ENCODE data around the gene MRPL36.

DNA sequence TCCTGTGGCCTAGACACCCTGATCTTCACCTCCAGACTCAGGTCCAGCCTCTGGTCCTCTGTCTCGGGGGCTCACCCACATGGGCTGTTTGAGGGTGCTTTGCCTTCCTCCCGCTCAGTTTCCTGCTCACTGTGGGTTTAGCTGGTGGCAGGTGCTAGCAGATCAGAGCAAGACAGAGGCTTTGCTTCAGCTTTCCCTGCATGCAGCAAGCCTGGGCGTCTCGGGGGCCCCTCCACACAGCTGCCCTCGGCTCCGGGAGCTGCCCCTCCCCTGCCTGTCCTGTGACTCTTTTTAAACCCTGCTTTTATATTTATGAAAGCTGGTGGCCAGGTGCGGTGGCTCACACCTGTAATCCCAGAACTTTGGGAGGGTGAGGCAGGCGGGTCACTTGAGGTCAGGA lies 14.6 kb downstream of the MRPL36 start:
- TF ChIP-seq, protein P1, sequence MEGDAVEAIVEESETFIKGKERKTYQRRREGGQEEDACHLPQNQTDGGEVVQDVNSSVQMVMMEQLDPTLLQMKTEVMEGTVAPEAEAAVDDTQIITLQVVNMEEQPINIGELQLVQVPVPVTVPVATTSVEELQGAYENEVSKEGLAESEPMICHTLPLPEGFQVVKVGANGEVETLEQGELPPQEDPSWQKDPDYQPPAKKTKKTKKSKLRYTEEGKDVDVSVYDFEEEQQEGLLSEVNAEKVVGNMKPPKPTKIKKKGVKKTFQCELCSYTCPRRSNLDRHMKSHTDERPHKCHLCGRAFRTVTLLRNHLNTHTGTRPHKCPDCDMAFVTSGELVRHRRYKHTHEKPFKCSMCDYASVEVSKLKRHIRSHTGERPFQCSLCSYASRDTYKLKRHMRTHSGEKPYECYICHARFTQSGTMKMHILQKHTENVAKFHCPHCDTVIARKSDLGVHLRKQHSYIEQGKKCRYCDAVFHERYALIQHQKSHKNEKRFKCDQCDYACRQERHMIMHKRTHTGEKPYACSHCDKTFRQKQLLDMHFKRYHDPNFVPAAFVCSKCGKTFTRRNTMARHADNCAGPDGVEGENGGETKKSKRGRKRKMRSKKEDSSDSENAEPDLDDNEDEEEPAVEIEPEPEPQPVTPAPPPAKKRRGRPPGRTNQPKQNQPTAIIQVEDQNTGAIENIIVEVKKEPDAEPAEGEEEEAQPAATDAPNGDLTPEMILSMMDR (IDR thresholded peaks at IDR 0.05; ENCODE audit: extremely low read depth in 1 of 2, insufficient read depth in 1 of 2, low read depth in 1 of 2, low read length in 2 of 2), result no peak
- TF ChIP-seq MYC (IDR thresholded peaks at IDR 0.05; ENCODE audit: low read depth, low read length), result no peak
- no peak for TF ChIP-seq POLR2A (IDR thresholded peaks at IDR 0.05; ENCODE audit: low read depth, low read length)
- TF ChIP-seq POLR2AphosphoS5 (IDR thresholded peaks at IDR 0.05; ENCODE audit: insufficient read depth, low read depth, low read length), result no peak
- TF ChIP-seq EZH2 (IDR thresholded peaks at IDR 0.05; ENCODE audit: borderline replicate concordance, low read depth, low read length, severe bottlenecking), result no peak
- TF ChIP-seq JUN (IDR thresholded peaks at IDR 0.05; ENCODE audit: borderline replicate concordance, insufficient read depth, insufficient read length, low read depth), result no peak

Data from endothelial cell of umbilical vein (primary cell).